ENCODE measurements around the gene HOXB8. TPM values are rescaled to one million over a fixed set of nuclear protein-coding genes. Genes with fewer than 3 reads are reported as not detected.
A peak's percentile ranks its signal among the peaks of the same experiment; 100 is the strongest.

Gene HOXB8
- total and polyA plus RNA-seq, 3 experiments from 2014 or later, result not detected

DNA sequence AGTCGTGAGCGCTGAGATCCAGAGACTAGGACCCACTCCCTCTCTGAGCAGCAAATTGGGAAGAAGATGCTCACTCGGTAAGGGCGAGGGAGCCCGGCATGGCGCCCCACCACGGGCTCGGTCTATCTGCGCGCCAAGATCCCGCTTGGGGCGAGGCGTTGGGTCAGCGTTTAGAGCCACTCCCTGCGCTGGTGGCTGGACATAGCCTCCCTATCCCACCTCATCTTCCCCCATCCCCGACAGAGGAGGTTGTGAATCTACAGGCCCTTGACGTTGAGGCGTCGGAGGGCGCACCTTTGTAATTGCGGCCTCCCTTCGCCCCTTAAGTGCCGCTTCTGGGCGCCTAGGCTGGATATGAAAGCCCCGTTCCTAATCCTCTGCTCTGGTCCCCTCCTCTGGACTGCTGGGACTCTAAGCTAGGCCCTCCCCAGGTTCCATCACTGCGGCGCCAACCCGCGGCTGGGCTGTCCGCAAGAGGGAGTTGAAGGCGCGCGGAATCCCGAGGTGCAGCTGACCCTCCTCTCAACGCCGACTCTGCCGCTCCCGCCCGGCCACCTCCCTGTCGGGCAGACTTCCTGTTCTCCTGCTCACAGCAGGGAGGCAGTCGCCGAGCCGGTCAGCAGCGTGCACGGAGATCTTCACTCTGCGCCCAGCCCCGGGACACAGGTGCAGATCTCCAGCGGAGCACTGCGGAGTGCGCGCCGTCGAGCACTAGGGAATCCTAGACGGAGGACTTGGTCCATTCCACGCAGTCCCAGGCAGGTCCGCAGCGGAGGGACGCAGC, 27.2 kb upstream of the HOXB8 start:
- Mint-ChIP-seq H3K4me3 (no peak overlapping the region), H3K27ac (no peak overlapping the region)
- peaks cover 41% of the 10 kb centered on the region for H3K27me3 ChIP-seq (ENCODE audit: insufficient read depth, low read length, poor library complexity, severe bottlenecking)

DNA sequence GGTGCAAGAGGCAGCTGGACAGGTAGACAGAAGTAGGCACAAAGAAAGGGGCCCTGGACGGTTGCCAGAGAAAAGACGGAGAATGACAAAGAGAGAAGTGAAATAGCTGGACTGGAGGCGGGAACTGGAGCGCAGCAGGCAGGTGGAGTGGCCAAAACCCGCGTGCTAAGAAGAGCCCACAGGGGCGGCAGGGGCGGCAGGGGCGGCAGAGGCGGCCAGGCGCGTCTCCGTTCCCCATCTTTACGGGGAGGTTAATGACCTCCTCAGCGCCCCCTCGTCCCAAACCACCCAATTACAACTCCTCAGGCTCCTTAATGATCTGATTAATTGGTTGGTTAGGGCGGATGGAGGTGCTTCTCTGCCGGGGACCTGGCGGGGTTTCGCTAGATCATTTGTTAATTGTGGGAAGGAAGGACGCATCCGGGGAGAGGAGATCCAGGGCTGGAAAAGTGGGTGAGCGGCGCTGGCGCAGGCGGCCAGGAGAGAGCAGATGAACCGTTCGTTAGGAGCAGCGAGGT, 26.5 kb upstream of the HOXB8 start:
- Mint-ChIP-seq H3K4me3 (peak overlapping the region in 2 of 7 donors; percentile 15 to 86), H3K27ac (peak overlapping the region in 1 of 8 donors; percentile 47), H3K4me1 (peaks cover 14 to 30% (median 18%) of the 10 kb centered on the region in 3 donors), H3K27me3 (peaks cover 69 to 90% of the 10 kb centered on the region in 2 donors), H3K36me3 (no peaks in the 10 kb centered on the region), H3K9me3 (no peaks in the 10 kb centered on the region)
- Histone ChIP-seq H3K9me3 (ENCODE audit: low read length) (no peaks in the 10 kb centered on the region), H3K4me1 (ENCODE audit: insufficient read depth, low read length) (peaks cover 10% of the 10 kb centered on the region), H3K27me3 (ENCODE audit: insufficient read depth, low read length, poor library complexity, severe bottlenecking) (peaks cover 47% of the 10 kb centered on the region), H3K36me3 (ENCODE audit: insufficient read depth, low read length) (no peaks in the 10 kb centered on the region), H3K27ac (ENCODE audit: low read depth, low read length) (no peak overlapping the region), H3K4me3 (ENCODE audit: low read length) (no peak overlapping the region)
- ChIA-PET POLR2A (no interaction called here), CTCF (interaction anchor here (0.9 kb wide), 1 partner anchor 37 kb away, joined by 3 read pairs; no protein-coding TSS in a partner anchor)
- no peak for DNase-seq

More for the DNA sequence above, 27.2 kb upstream of the HOXB8 start:
- CTCF ChIA-PET, result interaction anchor here (0.9 kb wide), 1 partner anchor 36 kb away, joined by 3 read pairs; no protein-coding TSS in a partner anchor
- no peaks in the 10 kb centered on the region for H3K9me3 Mint-ChIP-seq
- Histone ChIP-seq H3K4me1 (ENCODE audit: insufficient read depth, low read length) (peaks cover 10% of the 10 kb centered on the region), H3K9me3 (ENCODE audit: low read length) (no peaks in the 10 kb centered on the region), H3K4me3 (ENCODE audit: low read length) (no peak overlapping the region), H3K27ac (ENCODE audit: low read depth, low read length) (no peak overlapping the region), H3K36me3 (ENCODE audit: insufficient read depth, low read length) (no peaks in the 10 kb centered on the region)
- peaks cover 69 to 83% of the 10 kb centered on the region in 2 donors for H3K27me3 Mint-ChIP-seq
- H3K4me1 Mint-ChIP-seq, result peaks cover 12 to 30% (median 20%) of the 10 kb centered on the region in 3 donors
- POLR2A ChIA-PET, result no interaction called here
- no peak for DNase-seq
- H3K36me3 Mint-ChIP-seq, result peaks cover 0 to 1% (median 0%) of the 10 kb centered on the region in 3 donors

DNA sequence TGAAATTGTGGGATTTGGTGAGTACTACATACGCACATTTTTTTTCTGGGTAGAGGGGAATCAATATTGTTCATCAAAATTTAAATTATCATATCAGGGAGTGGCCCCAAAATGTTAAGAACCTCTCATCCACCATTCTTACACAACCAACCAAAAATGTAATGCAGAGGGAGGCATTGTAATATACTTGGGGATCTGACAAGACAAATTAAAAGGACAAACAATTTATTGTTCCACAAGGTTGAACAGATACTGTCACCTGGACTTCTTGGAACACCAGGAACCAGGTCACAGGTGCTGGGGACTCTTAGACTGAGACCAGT, 25.7 kb upstream of the HOXB8 start:
- peaks cover 74 to 95% of the 10 kb centered on the region in 2 donors for H3K27me3 Mint-ChIP-seq
- H3K27me3 ChIP-seq (ENCODE audit: insufficient read depth, low read length, poor library complexity, severe bottlenecking), result peaks cover 53% of the 10 kb centered on the region
- H3K36me3 ChIP-seq (ENCODE audit: insufficient read depth, low read length), result no peaks in the 10 kb centered on the region

DNA sequence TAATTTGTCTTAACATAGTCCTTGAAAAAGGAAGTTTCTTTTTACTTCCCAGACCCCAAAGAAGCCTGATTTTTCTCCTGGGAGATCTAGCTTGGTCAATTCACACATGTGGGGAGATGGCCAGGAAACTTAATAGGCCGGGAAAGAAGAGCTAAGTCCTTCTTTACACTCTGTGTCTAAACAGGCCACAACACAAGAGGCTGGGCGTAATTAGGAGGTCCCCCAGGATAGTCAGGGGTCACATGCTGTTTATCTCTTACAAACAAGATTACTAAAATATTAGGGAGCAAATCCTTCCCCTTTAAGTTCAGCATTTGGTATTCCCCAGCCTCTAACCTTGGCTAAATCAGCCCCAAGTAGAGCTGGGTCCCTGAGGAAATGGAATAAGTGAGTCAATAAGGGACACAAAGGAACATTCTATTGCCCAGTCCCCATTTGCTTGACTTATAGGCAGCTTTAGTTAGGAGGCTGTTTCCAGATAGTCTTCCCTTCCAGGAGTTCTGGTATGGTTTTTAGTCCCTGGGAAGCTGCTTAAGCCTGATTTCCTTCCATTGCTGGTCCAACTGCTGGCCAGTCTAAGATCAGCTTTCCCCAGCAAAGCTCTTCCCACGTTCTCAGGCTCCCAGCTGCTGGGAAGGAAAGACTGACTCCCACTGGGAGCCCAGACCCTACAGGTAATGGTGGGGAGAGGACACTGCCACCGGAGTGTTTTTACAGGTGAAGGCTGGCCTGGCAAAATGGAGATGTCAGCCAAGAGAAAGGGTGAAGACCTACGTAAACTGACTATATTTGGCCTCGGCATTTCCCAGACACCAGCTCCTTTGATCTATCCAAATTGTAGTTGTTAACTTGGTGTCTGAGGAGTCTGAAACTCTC, 25.1 kb upstream of the HOXB8 start:
- peaks cover 74 to 95% of the 10 kb centered on the region in 2 donors for H3K27me3 Mint-ChIP-seq
- POLR2A ChIA-PET, result no interaction called here

More for the DNA sequence above, 25.7 kb upstream of the HOXB8 start:
- no peak for DNase-seq
- Histone ChIP-seq H3K27ac (ENCODE audit: low read depth, low read length) (no peak overlapping the region), H3K4me1 (ENCODE audit: insufficient read depth, low read length) (peaks cover 9% of the 10 kb centered on the region), H3K4me3 (ENCODE audit: low read length) (no peak overlapping the region), H3K9me3 (ENCODE audit: low read length) (no peaks in the 10 kb centered on the region)
- Mint-ChIP-seq H3K27ac (no peak overlapping the region), H3K9me3 (no peaks in the 10 kb centered on the region), H3K4me1 (peaks cover 15 to 30% (median 24%) of the 10 kb centered on the region in 3 donors), H3K36me3 (no peaks in the 10 kb centered on the region), H3K4me3 (no peak overlapping the region)
- POLR2A ChIA-PET, result no interaction called here
- CTCF ChIA-PET, result no interaction called here

DNA sequence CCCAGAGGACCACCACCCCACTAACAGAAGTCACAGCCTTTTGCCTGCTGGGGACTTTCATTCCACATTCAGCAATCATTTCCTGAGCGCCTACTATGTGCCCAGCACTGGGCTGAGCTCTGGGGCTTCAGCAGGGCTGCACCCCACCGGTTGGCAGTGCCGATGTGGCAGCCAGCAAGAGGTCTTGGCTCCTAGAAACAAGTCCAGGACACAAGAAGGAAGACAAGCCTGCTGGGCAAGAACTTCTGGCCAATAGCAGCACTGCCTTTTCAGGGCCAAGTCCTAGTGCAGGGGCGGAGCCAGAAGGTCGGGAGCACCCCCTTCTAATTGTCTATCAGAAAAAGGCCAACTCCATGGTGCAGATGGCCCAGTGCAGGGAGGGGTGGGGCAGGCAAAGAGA, 24.0 kb upstream of the HOXB8 start:
- Histone ChIP-seq H3K9me3 (ENCODE audit: low read length) (no peaks in the 10 kb centered on the region), H3K4me1 (ENCODE audit: insufficient read depth, low read length) (peaks cover 9% of the 10 kb centered on the region), H3K27me3 (ENCODE audit: insufficient read depth, low read length, poor library complexity, severe bottlenecking) (peaks cover 48% of the 10 kb centered on the region), H3K36me3 (ENCODE audit: insufficient read depth, low read length) (no peaks in the 10 kb centered on the region), H3K4me3 (ENCODE audit: low read length) (no peak overlapping the region), H3K27ac (ENCODE audit: low read depth, low read length) (no peak overlapping the region)
- POLR2A ChIA-PET, result no interaction called here
- CTCF ChIA-PET, result no interaction called here
- Mint-ChIP-seq H3K36me3 (no peaks in the 10 kb centered on the region), H3K27me3 (peaks cover 74 to 94% of the 10 kb centered on the region in 2 donors), H3K27ac (peak overlapping the region in 1 of 8 donors; percentile 15), H3K4me3 (no peak overlapping the region), H3K9me3 (no peaks in the 10 kb centered on the region), H3K4me1 (peaks cover 14 to 25% (median 18%) of the 10 kb centered on the region in 3 donors)
- no peak for DNase-seq

More for the DNA sequence above, 25.1 kb upstream of the HOXB8 start:
- Mint-ChIP-seq H3K4me3 (peak overlapping the region in 1 of 7 donors; percentile 14), H3K4me1 (peaks cover 14 to 25% (median 18%) of the 10 kb centered on the region in 3 donors), H3K27ac (peak overlapping the region in 1 of 8 donors; percentile 38), H3K36me3 (no peaks in the 10 kb centered on the region), H3K9me3 (no peaks in the 10 kb centered on the region)
- Histone ChIP-seq H3K9me3 (ENCODE audit: low read length) (no peaks in the 10 kb centered on the region), H3K27ac (ENCODE audit: low read depth, low read length) (no peak overlapping the region), H3K4me3 (ENCODE audit: low read length) (no peak overlapping the region), H3K27me3 (ENCODE audit: insufficient read depth, low read length, poor library complexity, severe bottlenecking) (peaks cover 53% of the 10 kb centered on the region), H3K36me3 (ENCODE audit: insufficient read depth, low read length) (no peaks in the 10 kb centered on the region), H3K4me1 (ENCODE audit: insufficient read depth, low read length) (peaks cover 9% of the 10 kb centered on the region)
- CTCF ChIA-PET, result no interaction called here
- no peak for DNase-seq

DNA sequence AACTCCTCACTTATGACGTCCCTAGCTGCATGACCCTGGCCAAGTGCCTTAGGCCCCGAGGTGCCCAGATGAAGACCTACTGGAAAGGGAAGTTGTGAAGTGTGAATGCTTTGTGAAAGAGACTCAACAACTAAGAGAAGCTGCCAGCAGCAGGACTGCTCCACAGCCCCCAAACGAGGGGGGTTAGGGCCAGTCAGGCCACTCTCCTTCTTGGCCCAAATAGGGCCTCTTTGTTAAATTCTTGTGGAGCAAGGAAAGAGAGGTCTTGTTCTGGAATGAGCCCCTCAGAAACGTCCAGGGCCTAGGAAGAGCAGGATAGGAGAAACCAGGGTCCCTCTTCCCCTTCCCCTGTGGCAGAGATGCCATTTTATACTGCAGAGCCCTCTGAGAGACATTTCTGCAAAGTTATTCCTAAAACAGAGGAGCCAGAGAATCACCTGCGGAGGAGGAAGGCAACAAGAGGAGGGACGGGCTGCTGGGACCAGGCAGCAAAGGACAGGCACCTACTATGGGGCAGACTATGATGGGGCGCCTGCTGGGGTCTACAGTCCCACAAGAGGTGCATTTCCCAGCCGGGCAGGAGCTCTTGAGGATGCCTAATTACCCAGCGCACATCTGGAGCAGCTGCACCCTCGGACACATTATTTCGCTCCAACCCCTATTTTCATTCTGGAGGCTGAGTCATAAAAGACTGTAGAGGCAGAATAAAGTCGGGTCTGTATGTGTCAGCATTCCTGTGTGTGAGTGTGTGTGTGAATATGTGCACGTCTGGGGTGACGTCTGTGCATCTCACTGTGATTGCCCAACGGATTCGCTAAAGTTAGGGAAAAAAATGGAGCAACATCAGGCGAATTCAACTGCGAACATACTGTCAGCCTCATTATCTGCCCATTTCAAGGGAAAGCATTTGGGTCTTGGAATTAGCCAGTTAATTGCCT, 22.5 kb upstream of the HOXB8 start:
- Histone ChIP-seq H3K4me1 (ENCODE audit: insufficient read depth, low read length) (peaks cover 9% of the 10 kb centered on the region), H3K27ac (ENCODE audit: low read depth, low read length) (no peak overlapping the region), H3K9me3 (ENCODE audit: low read length) (no peaks in the 10 kb centered on the region), H3K4me3 (ENCODE audit: low read length) (no peak overlapping the region), H3K36me3 (ENCODE audit: insufficient read depth, low read length) (no peaks in the 10 kb centered on the region), H3K27me3 (ENCODE audit: insufficient read depth, low read length, poor library complexity, severe bottlenecking) (peaks cover 52% of the 10 kb centered on the region)
- peaks cover 72 to 90% of the 10 kb centered on the region in 2 donors for H3K27me3 Mint-ChIP-seq
- CTCF ChIA-PET, result interaction anchor here (1.0 to 3.8 kb wide), 11 partner anchors 9 to 612 kb away, joined by 3 to 16 read pairs (median 6); partner anchors contain the start of gene HOXB9
- no peaks in the 10 kb centered on the region for H3K36me3 Mint-ChIP-seq
- DNase-seq, result no peak
- POLR2A ChIA-PET, result no interaction called here
- peak overlapping the region in 1 of 7 donors; percentile 27 for H3K4me3 Mint-ChIP-seq
- peaks cover 18 to 32% (median 18%) of the 10 kb centered on the region in 3 donors for H3K4me1 Mint-ChIP-seq
- no peak overlapping the region for H3K27ac Mint-ChIP-seq
- no peaks in the 10 kb centered on the region for H3K9me3 Mint-ChIP-seq

All from CD8-positive, alpha-beta memory T cell (primary cell).